ENCODE measurements around the gene MTCH2.

DNA sequence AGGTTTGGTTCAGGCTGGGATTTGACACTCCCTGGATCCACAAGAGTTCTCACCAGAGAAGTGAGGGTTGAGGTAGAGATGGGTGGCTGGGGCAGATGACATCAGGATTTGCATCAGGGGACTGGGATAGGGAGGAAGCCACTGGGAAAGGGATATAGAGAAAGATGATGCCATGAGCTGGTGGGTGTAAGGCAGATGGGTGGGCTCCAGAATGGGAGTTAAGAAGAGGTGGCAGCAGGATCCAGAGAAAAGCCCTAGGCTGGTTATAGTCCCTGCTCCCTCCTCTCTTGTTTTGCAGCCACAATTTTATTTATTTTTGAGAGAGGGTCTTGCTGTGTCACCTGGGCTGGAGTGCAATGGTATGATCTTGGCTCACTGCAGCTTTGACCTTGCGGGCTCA, 46.4 kb downstream of the MTCH2 start:
- TF ChIP-seq, protein P1, sequence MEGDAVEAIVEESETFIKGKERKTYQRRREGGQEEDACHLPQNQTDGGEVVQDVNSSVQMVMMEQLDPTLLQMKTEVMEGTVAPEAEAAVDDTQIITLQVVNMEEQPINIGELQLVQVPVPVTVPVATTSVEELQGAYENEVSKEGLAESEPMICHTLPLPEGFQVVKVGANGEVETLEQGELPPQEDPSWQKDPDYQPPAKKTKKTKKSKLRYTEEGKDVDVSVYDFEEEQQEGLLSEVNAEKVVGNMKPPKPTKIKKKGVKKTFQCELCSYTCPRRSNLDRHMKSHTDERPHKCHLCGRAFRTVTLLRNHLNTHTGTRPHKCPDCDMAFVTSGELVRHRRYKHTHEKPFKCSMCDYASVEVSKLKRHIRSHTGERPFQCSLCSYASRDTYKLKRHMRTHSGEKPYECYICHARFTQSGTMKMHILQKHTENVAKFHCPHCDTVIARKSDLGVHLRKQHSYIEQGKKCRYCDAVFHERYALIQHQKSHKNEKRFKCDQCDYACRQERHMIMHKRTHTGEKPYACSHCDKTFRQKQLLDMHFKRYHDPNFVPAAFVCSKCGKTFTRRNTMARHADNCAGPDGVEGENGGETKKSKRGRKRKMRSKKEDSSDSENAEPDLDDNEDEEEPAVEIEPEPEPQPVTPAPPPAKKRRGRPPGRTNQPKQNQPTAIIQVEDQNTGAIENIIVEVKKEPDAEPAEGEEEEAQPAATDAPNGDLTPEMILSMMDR (IDR thresholded peaks at IDR 0.05; ENCODE audit: low read length), result no peak
- no peak for TF ChIP-seq EZH2 (IDR thresholded peaks at IDR 0.05; ENCODE audit: borderline replicate concordance, low read length)
